HepG2 (cell line): ENCODE results near the gene GOT2. TPM values are rescaled to one million over a fixed set of nuclear protein-coding genes. Genes with fewer than 3 reads are reported as not detected.

Source experiments
- AGO1 ChIP-seq: fragments of 200-400 bp; formaldehyde crosslinking; IDR thresholded peaks from 2 replicates; pipeline ENCODE4 v1.6.1; 2017; ENCODE audit warnings: mild to moderate bottlenecking, low read depth, low read length, moderate library complexity; ENCODE audit not compliant: poor library complexity, severe bottlenecking
- MEIS2 ChIP-seq: sonication (generic); formaldehyde crosslinking; IDR thresholded peaks from 2 replicates; pipeline ENCODE4 v1.9.0; 2021; ENCODE audit warnings: mild to moderate bottlenecking, missing genetic modification reagents
- NFYC ChIP-seq: IDR thresholded peaks from 2 replicates; pipeline ENCODE4 v1.6.1; 2016; ENCODE audit warnings: missing genetic modification reagents, missing compliant biosample characterization
- NR2F2 ChIP-seq: IDR thresholded peaks from 2 replicates; pipeline ENCODE4 v1.6.1; 2012; ENCODE audit warnings: low read depth, inconsistent platforms, borderline replicate concordance
- RFX1 ChIP-seq: fragments of 450-650 bp; IDR thresholded peaks from 2 replicates; pipeline ENCODE4 v1.6.1; 2017
- TCF12 ChIP-seq, 2 experiments: fragments of 450-650 bp in 1 of 2; sonication (generic) in 1 of 2; formaldehyde crosslinking in 1 of 2; IDR thresholded peaks; 2 replicates each; pipeline versions ENCODE4 v1.6.1 to v1.8.0; 2017 to 2022; ENCODE audit warnings: antibody characterized with exemption in 1 of 2, mild to moderate bottlenecking in 1 of 2, missing genetic modification reagents in 1 of 2, moderate library complexity in 1 of 2
- ZNF431 ChIP-seq: sonication (generic); formaldehyde crosslinking; IDR thresholded peaks from 2 replicates; pipeline ENCODE4 v1.9.0; 2022; ENCODE audit warnings: missing genetic modification reagents, low read depth, mild to moderate bottlenecking, borderline replicate concordance
- ZNF646 ChIP-seq: sonication (generic); formaldehyde crosslinking; IDR thresholded peaks from 2 replicates; pipeline ENCODE4 v1.9.0; 2021; ENCODE audit warnings: mild to moderate bottlenecking, missing genetic modification reagents
- polyA plus RNA-seq, 8 experiments: library from polyadenylated mRNA; depleted of rRNA in 3 of 8; stranded (reverse) in 7 of 8; unstranded in 1 of 8; fragments of >200 nt; fragmentation: Illumina TruSeq in 4 of 8; extraction: Trizol in 4 of 8; gene quantifications; 2 replicates each; pipeline versions ENCODE4 v1.2.1 to v1.2.3, GENCODE V29; 2011 to 2016; ENCODE audit warnings: low read depth in 4 of 8, missing spikeins in 1 of 8, mixed read lengths in 1 of 8; ENCODE audit not compliant: insufficient read depth in 1 of 8
- total RNA-seq, 5 experiments: library from RNA; depleted of rRNA; stranded (reverse); fragments of >200 nt; fragmentation: Illumina TruSeq; extraction: Trizol; gene quantifications; 2 replicates each; pipeline ENCODE4 v1.2.3, GENCODE V29; 2016; ENCODE audit warnings: low read depth in 1 of 5
- TF ChIP-seq, protein P1 (sequence below): sonication (generic); formaldehyde crosslinking; IDR thresholded peaks from one replicate; pipeline ENCODE4 v1.5.1; 2020; ENCODE audit warnings: mild to moderate bottlenecking, missing genetic modification reagents; ENCODE audit errors: not compliant biosample characterization
- TF ChIP-seq, protein P2 (sequence below): IDR thresholded peaks from 2 replicates; pipeline ENCODE4 v1.6.1; 2016; ENCODE audit warnings: missing genetic modification reagents, missing compliant biosample characterization

Gene GOT2
- total and polyA plus RNA-seq, 2 of the 13 experiments (the other 11 are each of a cell fraction or from before 2014, with no cell fraction given): 32.6 to 121 TPM

DNA sequence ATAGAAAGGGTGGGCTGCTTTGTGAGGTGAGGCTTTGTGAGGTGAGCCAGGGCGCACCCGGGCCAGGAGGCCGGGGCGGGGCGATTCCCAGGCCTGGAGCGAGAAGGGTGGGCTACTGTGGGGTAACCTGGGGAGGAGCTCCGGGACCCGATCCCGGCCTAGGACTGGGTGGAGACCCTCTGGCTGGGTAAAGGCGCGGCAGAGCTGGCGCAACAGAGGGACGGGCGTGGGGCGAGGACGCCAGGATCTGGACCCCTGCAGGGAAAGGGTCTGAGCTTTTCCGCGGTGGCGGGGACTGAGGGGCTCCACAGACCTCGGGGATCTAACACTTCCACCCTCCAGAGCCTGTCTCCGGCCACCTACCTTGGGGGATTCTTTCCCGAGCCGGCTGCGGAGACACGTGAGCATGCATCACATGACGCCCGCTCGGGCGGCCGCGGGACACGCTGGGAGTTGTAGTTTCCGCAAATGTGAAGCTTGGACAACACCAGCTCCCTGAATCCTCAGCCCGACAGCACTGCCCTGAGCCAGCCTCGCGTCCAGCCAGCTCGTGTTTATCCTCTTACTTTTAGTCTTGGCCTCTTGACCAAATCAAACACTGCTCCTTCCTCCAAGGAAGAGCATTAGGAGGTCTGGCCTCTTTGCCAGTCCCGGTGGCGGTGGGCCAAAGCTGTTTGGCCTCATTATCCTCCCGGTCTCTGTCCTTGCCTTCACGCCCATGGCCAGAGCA is 49.6 kb downstream of the GOT2 start, which contains the start of gene SLC38A7 (continued):
- TF ChIP-seq, protein P1, sequence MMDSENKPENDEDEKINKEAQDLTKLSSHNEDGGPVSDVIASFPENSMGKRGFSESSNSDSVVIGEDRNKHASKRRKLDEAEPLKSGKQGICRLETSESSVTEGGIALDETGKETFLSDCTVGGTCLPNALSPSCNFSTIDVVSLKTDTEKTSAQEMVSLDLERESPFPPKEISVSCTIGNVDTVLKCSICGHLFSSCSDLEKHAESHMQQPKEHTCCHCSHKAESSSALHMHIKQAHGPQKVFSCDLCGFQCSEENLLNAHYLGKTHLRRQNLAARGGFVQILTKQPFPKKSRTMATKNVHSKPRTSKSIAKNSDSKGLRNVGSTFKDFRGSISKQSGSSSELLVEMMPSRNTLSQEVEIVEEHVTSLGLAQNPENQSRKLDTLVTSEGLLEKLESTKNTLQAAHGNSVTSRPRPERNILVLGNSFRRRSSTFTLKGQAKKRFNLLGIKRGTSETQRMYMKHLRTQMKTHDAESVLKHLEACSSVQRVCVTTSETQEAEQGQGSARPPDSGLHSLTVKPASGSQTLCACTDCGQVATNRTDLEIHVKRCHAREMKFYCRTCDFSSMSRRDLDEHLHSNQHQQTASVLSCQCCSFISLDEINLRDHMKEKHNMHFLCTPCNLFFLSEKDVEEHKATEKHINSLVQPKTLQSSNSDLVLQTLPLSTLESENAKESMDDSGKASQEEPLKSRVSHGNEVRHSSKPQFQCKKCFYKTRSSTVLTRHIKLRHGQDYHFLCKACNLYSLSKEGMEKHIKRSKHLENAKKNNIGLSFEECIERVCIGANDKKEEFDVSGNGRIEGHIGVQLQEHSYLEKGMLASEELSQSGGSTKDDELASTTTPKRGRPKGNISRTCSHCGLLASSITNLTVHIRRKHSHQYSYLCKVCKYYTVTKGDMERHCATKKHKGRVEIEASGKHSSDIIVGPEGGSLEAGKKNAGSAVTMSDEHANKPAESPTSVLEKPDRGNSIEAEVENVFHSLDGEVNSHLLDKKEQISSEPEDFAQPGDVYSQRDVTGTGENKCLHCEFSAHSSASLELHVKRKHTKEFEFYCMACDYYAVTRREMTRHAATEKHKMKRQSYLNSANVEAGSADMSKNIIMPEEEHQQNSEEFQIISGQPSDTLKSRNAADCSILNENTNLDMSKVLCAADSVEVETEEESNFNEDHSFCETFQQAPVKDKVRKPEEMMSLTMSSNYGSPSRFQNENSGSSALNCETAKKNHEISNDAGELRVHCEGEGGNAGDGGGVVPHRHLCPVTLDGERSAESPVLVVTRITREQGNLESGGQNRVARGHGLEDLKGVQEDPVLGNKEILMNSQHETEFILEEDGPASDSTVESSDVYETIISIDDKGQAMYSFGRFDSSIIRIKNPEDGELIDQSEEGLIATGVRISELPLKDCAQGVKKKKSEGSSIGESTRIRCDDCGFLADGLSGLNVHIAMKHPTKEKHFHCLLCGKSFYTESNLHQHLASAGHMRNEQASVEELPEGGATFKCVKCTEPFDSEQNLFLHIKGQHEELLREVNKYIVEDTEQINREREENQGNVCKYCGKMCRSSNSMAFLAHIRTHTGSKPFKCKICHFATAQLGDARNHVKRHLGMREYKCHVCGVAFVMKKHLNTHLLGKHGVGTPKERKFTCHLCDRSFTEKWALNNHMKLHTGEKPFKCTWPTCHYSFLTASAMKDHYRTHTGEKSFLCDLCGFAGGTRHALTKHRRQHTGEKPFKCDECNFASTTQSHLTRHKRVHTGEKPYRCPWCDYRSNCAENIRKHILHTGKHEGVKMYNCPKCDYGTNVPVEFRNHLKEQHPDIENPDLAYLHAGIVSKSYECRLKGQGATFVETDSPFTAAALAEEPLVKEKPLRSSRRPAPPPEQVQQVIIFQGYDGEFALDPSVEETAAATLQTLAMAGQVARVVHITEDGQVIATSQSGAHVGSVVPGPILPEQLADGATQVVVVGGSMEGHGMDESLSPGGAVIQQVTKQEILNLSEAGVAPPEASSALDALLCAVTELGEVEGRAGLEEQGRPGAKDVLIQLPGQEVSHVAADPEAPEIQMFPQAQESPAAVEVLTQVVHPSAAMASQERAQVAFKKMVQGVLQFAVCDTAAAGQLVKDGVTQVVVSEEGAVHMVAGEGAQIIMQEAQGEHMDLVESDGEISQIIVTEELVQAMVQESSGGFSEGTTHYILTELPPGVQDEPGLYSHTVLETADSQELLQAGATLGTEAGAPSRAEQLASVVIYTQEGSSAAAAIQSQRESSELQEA: no peak
- TF ChIP-seq NR2F2 (no peak; the same call in 1 of the 2 replicates), MEIS2 (CRISPR knock-in tag) (no peak), TCF12 (IDR thresholded peaks at IDR 0.05) (no peak), TCF12 (CRISPR knock-in tag; IDR thresholded peaks at IDR 0.05) (no peak), NFYC (CRISPR knock-in tag) (no peak), ZNF431 (CRISPR knock-in tag) (no peak), RFX1 (no peak), AGO1 (no peak), ZNF646 (no peak)
- TF ChIP-seq, protein P2, sequence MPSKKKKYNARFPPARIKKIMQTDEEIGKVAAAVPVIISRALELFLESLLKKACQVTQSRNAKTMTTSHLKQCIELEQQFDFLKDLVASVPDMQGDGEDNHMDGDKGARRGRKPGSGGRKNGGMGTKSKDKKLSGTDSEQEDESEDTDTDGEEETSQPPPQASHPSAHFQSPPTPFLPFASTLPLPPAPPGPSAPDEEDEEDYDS (CRISPR knock-in tag): no peak; the same call in 1 of the 2 replicates
